ENCODE measurements around the gene NMRK1.

- TF ChIP-seq, protein P1, sequence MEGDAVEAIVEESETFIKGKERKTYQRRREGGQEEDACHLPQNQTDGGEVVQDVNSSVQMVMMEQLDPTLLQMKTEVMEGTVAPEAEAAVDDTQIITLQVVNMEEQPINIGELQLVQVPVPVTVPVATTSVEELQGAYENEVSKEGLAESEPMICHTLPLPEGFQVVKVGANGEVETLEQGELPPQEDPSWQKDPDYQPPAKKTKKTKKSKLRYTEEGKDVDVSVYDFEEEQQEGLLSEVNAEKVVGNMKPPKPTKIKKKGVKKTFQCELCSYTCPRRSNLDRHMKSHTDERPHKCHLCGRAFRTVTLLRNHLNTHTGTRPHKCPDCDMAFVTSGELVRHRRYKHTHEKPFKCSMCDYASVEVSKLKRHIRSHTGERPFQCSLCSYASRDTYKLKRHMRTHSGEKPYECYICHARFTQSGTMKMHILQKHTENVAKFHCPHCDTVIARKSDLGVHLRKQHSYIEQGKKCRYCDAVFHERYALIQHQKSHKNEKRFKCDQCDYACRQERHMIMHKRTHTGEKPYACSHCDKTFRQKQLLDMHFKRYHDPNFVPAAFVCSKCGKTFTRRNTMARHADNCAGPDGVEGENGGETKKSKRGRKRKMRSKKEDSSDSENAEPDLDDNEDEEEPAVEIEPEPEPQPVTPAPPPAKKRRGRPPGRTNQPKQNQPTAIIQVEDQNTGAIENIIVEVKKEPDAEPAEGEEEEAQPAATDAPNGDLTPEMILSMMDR (IDR thresholded peaks at IDR 0.05), result no peak
- no peak for TF ChIP-seq POLR2A (IDR thresholded peaks at IDR 0.05)
These were observed 46.9 kb downstream of the NMRK1 start for GRCh38 chr9:75041041-75041440.

Data from testis (tissue), 2 donors.